Glutamatergic neuron (in vitro differentiated cells): ENCODE data around the gene RCL1. TPM values are rescaled to one million over a fixed set of nuclear protein-coding genes. Genes with fewer than 3 reads are reported as not detected.

ENCODE experiments used
- DNase-seq: peaks from one replicate; pipeline ENCODE4 v3.0.0; 2022
- H3K27ac Mint-ChIP-seq: one replicate; pipeline ENCODE4 v1.8.0; 2020; ENCODE audit warnings: mild to moderate bottlenecking, mixed read lengths, inconsistent platforms; ENCODE audit not compliant: unreplicated experiment
- H3K27me3 Mint-ChIP-seq: one replicate; pipeline ENCODE4 v1.8.0; 2020; ENCODE audit warnings: mild to moderate bottlenecking, moderate library complexity, mixed read lengths, inconsistent platforms; ENCODE audit not compliant: unreplicated experiment
- H3K36me3 Mint-ChIP-seq: one replicate; pipeline ENCODE4 v1.8.0; 2020; ENCODE audit warnings: mild to moderate bottlenecking, mixed read lengths, inconsistent platforms; ENCODE audit not compliant: unreplicated experiment
- H3K4me1 Mint-ChIP-seq: one replicate; pipeline ENCODE4 v1.8.0; 2020; ENCODE audit warnings: mild to moderate bottlenecking, low read depth, mixed read lengths, inconsistent platforms; ENCODE audit not compliant: unreplicated experiment
- H3K4me3 Mint-ChIP-seq: one replicate; pipeline ENCODE4 v1.8.0; 2020; ENCODE audit warnings: mild to moderate bottlenecking, mixed read lengths, inconsistent platforms; ENCODE audit not compliant: unreplicated experiment
- H3K9me3 Mint-ChIP-seq: one replicate; pipeline ENCODE4 v1.8.0; 2020; ENCODE audit warnings: mild to moderate bottlenecking, moderate library complexity, mixed read lengths, inconsistent platforms; ENCODE audit not compliant: unreplicated experiment
- total RNA-seq: library from RNA; stranded (reverse); fragmentation: NEBNext Ultra II Directional; extraction: Animal tissue kit (Norgen Biotek cat#: 25700); gene quantifications from one replicate; pipeline ENCODE4 v1.2.1, GENCODE V29; 2021; ENCODE audit not compliant: unreplicated experiment
- TF ChIP-seq, protein P1 (sequence below): fragments of 200-600 bp; sonication (generic); IDR thresholded peaks from one replicate; pipeline ENCODE4 v1.5.0; 2021; ENCODE audit not compliant: partially characterized antibody, unreplicated experiment

RCL1 gene
- total RNA-seq, 1 donor from 2014 or later: 14.4 TPM

DNA sequence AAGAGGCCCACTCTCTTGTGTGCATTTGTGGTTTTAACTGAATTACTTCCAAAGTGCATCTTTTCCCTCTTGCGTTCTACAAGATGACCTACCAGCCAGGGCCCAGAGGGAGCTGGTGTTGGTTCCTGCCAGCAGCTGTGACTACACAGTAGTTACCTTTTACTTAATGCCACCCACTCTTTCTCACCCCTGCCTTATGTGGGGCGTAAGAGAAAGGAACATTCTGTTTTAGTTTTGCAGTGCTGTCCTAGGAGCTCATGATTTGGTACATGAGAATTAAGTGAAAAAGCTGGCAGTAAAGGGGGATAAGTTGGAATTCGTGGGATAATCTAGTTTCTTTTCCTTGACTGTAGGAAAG, 45.4 kb downstream of the RCL1 start:
- Mint-ChIP-seq H3K27ac (no peak overlapping the region), H3K27me3 (peaks cover 1% of the 10 kb centered on the region), H3K4me1 (peaks cover 20% of the 10 kb centered on the region), H3K9me3 (peaks cover 2% of the 10 kb centered on the region), H3K36me3 (peaks cover 4% of the 10 kb centered on the region), H3K4me3 (no peak overlapping the region)
- TF ChIP-seq, protein P1, sequence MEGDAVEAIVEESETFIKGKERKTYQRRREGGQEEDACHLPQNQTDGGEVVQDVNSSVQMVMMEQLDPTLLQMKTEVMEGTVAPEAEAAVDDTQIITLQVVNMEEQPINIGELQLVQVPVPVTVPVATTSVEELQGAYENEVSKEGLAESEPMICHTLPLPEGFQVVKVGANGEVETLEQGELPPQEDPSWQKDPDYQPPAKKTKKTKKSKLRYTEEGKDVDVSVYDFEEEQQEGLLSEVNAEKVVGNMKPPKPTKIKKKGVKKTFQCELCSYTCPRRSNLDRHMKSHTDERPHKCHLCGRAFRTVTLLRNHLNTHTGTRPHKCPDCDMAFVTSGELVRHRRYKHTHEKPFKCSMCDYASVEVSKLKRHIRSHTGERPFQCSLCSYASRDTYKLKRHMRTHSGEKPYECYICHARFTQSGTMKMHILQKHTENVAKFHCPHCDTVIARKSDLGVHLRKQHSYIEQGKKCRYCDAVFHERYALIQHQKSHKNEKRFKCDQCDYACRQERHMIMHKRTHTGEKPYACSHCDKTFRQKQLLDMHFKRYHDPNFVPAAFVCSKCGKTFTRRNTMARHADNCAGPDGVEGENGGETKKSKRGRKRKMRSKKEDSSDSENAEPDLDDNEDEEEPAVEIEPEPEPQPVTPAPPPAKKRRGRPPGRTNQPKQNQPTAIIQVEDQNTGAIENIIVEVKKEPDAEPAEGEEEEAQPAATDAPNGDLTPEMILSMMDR: no peak
- no peak for DNase-seq

DNA sequence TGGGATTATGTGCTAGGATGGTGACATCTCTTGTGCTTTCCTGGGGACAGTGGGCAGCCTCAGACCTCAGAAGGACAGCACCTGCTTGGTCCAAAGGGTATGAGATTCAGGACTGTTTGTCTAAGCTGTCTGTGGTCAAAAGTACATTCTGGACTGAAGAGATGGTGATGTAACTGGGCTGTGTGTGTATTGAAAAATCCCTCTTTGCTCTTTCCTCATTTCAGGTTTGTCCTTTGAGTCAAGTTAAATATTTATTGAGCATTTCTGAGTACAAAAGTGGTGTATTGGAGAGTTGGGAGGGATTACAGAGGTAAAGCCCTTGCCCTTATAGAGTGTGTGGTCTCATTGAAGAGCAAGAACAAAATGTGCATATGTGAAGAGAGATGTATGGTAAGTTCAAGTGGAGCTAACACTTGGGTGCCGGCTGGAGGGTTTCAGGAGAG, 46.7 kb downstream of the RCL1 start:
- Mint-ChIP-seq H3K9me3 (peaks cover 2% of the 10 kb centered on the region), H3K27ac (no peak overlapping the region), H3K4me1 (peaks cover 12% of the 10 kb centered on the region), H3K36me3 (peaks cover 4% of the 10 kb centered on the region), H3K27me3 (peaks cover 1% of the 10 kb centered on the region), H3K4me3 (no peak overlapping the region)
- TF ChIP-seq, protein P1: no peak
- DNase-seq: no peak

DNA sequence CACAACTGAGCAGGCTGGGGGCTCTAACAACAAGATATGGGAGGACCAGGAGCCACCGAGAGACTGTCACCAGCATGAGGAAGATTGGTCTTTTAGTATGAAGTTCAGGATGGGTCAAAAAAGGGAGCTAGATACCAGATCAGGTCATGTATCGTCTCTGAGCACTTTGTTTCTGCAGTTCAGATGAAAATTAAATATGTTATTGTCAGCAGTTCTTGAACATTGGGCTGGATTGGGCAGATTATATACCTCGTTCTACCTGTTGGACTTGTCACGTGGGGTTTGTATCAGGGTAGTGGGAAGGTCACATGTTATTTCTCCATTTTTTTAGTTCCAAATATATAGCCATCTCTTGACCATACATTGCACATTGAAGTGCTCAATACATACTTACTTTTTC, 47.3 kb downstream of the RCL1 start:
- DNase-seq: no peak
- TF ChIP-seq, protein P1: no peak
- Mint-ChIP-seq H3K9me3 (peaks cover under 1% of the 10 kb centered on the region), H3K27ac (no peak overlapping the region), H3K36me3 (peaks cover 1% of the 10 kb centered on the region), H3K4me3 (no peak overlapping the region), H3K4me1 (peaks cover 9% of the 10 kb centered on the region), H3K27me3 (peaks cover 1% of the 10 kb centered on the region)

DNA sequence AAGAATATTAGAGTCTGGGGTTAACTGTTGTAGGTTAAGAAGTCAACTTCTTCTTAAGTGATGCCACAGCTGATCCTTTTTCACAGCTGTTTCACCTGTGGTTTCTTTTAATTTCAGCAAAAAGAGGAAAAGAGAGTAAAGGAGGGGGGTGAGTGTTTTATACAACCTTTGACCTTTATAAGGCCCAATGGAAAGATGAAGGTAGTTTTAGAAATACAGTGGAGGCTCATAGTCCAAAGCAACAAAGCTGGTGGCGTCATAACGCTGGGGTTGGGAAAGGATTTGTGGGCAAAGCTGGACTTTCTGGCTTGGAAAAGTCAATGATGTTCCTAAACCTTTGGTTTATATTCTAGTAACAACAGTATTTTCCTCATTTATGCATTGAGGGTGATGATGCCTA, 49.5 kb downstream of the RCL1 start:
- Mint-ChIP-seq H3K27ac (no peak overlapping the region), H3K27me3 (no peaks in the 10 kb centered on the region), H3K9me3 (no peaks in the 10 kb centered on the region), H3K4me3 (no peak overlapping the region), H3K36me3 (no peaks in the 10 kb centered on the region), H3K4me1 (peaks cover 4% of the 10 kb centered on the region)
- TF ChIP-seq, protein P1: no peak
- DNase-seq: no peak

DNA sequence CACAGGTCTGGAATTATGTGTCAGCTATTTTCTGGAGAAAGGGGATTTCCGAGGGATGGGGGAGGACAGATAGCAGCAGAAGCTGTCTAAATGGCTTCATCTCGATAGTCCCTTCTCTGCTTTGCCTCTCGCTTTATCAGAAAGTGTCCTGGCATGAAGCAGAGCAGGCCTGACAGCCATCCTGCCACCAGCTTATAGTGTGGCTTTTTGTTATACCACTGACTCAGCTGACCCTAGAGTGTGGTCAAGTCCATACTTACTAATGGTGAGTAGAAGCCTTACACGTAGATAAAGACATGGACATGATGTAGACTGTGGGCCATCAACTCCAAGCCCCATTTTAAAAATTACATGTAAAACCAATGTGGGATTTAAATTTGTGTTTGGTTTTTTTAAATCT, 50.0 kb downstream of the RCL1 start:
- no peak for DNase-seq
- no peaks in the 10 kb centered on the region for H3K9me3 Mint-ChIP-seq
- H3K27ac Mint-ChIP-seq: no peak overlapping the region
- H3K4me1 Mint-ChIP-seq: peaks cover 2% of the 10 kb centered on the region
- H3K27me3 Mint-ChIP-seq: no peaks in the 10 kb centered on the region
- no peaks in the 10 kb centered on the region for H3K36me3 Mint-ChIP-seq
- TF ChIP-seq, protein P1: no peak
- no peak overlapping the region for H3K4me3 Mint-ChIP-seq
